OCI-LY3 (cell line): ENCODE results near the gene PXYLP1.

Experiments used
- CTCF ChIP-seq: fragments of 200-600, 300-600 bp; sonication (generic); IDR thresholded peaks from 2 replicates; pipeline ENCODE4 v1.5.1; 2014; ENCODE audit warnings: antibody characterized with exemption, low read length, low read depth
- EZH2phosphoT487 ChIP-seq: fragments of 200-600 bp; shearing (Covaris generic); IDR thresholded peaks from 2 replicates; pipeline ENCODE4 v1.6.1; 2018; ENCODE audit warnings: antibody characterized with exemption, mixed run types, low read depth

- TF ChIP-seq CTCF, result no peak
- TF ChIP-seq EZH2phosphoT487, result no peak
Measured at GRCh38 chr3:141241616-141242376, 10.2 kb downstream of the PXYLP1 start.
